ENCODE measurements around the gene ARMC3.

GRCh38 chr10:23037152-23037551, 109.3 kb downstream of the ARMC3 start:
- TF ChIP-seq SPI1 (IDR thresholded peaks at IDR 0.05; ENCODE audit: low read depth, low read length) (no peak), POLR2A (IDR thresholded peaks at IDR 0.05; ENCODE audit: low read depth, low read length) (no peak), TAF1 (IDR thresholded peaks at IDR 0.05; ENCODE audit: low read depth, low read length) (no peak)
